A549 treated with AZD9567 at 1 μM for 4 hours (cell line): ENCODE measurements around the gene TCP11X2. TPM values are rescaled to one million over a fixed set of nuclear protein-coding genes. Genes with fewer than 3 reads are reported as not detected.

ENCODE experiments used
- total RNA-seq: library from RNA; stranded (reverse); fragments of 200-300 nt; extraction: Qiagen RNA extraction; gene quantifications from 5 replicates; pipeline ENCODE4 v1.2.3, GENCODE V29; 2022; ENCODE audit not compliant: insufficient read depth

The TCP11X2 gene
- not detected in 5 replicates for total RNA-seq

DNA sequence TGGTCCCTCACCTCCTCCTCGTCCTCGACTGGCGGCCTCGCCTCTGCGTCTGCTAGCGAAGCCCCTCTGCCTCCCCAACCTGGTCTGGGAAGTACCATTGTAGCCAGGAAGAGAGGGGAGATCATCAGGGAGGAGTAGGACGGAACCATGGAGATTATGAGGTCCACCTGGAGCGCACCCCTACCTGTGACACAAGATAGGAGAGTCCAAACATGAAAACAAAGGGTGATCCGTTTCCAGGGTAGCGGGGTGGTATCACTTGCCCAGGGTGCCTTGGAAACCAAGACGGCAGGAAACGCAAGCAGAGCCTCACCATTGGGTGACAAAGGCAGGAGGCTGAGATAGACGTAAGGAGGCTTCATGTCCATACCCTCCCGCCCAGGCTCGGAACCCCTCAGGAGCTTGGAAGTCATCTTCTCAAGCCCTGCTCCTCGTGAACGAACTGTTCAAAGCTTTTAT is at the start of gene TCP11X2:
Gene TCP11X2 (minus strand): TSS at position 51 of the 459 bp plus-strand sequence.

DNA sequence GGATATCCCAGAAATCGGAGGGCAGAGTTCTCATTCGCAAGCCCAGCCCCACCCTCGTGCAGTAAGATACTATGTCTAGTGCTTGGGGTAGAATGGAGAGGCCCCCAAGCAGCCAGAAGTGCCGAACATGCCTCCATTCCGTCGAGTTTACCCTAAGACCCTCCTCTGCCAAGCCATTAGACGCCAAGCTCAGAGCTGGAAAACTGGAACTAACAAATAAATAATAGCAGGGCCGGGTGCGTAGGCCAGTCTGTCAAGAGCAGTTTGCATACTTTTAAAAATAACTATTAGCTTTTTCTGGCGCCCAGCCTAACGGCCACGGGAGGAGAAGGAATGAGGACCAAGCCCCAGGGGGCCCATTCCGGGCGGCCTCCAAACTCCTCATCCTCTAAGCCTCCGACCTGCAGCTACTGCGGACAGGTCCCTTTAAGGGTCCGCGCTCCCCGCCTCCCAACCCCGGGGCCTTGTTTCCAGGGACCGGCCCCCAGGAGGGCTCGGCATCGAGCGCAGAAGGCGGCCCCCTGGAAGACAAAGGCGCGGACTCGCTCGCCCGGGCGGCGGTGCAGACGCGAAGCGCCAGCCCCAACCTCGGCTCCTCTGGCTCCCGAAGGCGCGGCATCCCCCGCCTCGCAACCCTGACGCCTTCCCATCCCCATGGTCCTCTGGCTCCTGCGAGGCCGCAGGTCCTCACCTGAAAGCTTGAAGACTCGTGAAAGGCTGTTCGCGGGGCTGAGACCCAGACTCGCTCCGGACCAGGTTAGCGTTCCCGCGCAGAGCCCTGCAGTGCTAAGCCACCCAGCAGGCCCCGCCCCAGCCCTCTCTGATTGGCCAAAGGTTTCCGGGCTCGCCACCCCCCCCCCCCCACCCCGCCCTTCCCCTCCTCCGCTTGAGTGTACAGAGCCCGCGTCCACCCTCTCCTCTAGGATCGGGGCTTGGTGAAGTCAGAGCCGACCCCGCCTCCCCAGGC is 44.6 kb upstream of the TCP11X2 start, which contains the start of gene TMSB15A:
Gene TMSB15A (minus strand): TSS at position 765 of the 967 bp plus-strand sequence.

DNA sequence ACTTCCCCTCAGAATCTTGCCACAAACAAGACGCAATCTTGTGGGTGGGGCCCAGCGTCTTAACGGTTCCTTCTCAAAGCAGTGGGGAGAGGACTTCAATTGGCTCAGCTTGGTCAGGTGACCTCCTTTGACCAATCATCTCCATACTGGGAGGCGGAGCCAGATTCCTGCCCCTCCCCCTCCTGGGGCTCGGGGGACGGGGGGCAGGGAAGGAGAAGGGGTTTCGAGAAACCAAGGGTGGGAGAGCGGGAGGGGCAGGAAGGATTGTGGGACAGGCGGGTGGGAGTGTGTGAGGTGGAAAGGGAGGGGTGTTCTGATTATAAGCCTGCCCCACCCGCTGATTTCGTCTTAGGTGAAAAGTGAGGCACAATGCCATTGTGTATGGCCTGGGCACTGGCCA is 31.7 kb downstream of the TCP11X2 start, which contains the start of gene NXF2B:
Gene NXF2B (minus strand): TSS at position 101 of the 400 bp plus-strand sequence. CDS start 59,972 bp downstream, outside the sequence.

Other genes with a start within 250 kb of the TCP11X2 start
- gene NXF2, start 224.6 kb downstream of the TCP11X2 start, total RNA-seq, result not detected in 5 replicates
- not detected in 5 replicates for gene NXF2B, start 31.8 kb downstream of the TCP11X2 start, total RNA-seq
- 0.31 to 0.78 TPM (median 0.63 TPM) in 4 of 5 replicates, not detected in the other for gene TMSB15A, start 44.9 kb upstream of the TCP11X2 start, total RNA-seq
- 8.4 to 9.2 TPM (median 9.1 TPM) in 5 replicates for gene ARMCX5, start 127.7 kb upstream of the TCP11X2 start, total RNA-seq
- gene GPRASP1, start 179.7 kb upstream of the TCP11X2 start, total RNA-seq, result 0.28 to 0.43 TPM (median 0.37 TPM) in 4 of 5 replicates, not detected in the other
- 3.9 to 4.8 TPM (median 4.1 TPM) in 5 replicates for gene GPRASP2, start 240.6 kb upstream of the TCP11X2 start, total RNA-seq
- 2.3 to 2.8 TPM (median 2.5 TPM) in 5 replicates for gene GPRASP3, start 248.9 kb upstream of the TCP11X2 start, total RNA-seq